Fibroblast of the aortic adventitia (primary cell): ENCODE results near the gene VAMP4. TPM values are rescaled to one million over a fixed set of nuclear protein-coding genes. Genes with fewer than 3 reads are reported as not detected.

ENCODE experiments used
- DNase-seq: peaks from one replicate; pipeline ENCODE4 v3.0.0-alpha.2; 2010; ENCODE audit warnings: low read depth
- H3K4me3 ChIP-seq: 2 replicates; pipeline ENCODE4 v1.5.1; 2011; ENCODE audit warnings: low read depth, mild to moderate bottlenecking, control low read depth, low read length, moderate library complexity
- CTCF ChIP-seq: IDR thresholded peaks from 2 replicates; pipeline ENCODE4 v1.5.1; 2011; ENCODE audit warnings: mild to moderate bottlenecking, low read length, control low read depth, inconsistent platforms; ENCODE audit not compliant: insufficient read depth
- total RNA-seq: library from RNA; depleted of rRNA; stranded (reverse); fragments of >200 nt; gene quantifications from 2 replicates; pipeline ENCODE4 v1.2.3, GENCODE V29; 2012; ENCODE audit warnings: low replicate concordance

Gene VAMP4
- total RNA-seq, 1 donor: 10.7 TPM

DNA sequence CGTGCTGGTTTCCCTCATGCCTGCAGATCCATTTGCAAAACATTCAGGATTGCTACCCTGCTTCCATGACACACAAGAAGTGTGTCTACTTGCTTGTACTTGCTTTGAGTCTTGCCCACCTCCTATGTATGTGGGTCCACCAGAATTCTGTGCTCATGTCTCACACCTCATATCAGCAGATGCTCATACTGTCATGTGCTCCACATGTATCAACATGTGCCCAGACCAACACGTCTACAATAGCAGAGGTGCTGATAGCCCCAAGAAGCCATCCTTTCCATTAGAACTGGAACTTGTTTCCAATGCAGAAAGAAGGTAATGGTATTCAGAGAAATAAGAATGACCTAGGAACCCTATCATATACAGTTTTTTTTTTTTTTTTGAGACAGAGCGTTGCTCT lies 61.5 kb downstream of the VAMP4 start:
- TF ChIP-seq CTCF: no peak
- no peak overlapping the region for H3K4me3 ChIP-seq

DNA sequence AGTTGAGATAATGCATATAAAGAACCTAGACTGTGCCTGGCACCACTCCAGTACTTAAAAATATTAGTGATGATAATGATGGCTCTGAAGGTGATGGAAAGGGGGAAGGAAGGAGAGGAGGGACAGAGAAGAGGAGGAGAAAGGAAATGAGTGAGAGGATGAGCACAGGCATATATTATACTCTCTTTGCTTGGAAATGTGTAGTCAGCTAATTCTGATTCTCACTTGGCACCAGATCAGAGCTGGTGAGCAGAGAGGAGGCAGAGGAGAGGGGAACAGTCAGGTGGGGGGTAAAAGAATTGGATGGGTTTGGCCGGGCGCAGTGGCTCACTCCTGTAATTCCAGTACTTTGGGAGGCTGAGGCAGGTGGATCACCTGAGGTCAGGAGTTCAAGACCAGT lies 65.0 kb downstream of the VAMP4 start:
- DNase-seq: no peak
- TF ChIP-seq CTCF: no peak
- H3K4me3 ChIP-seq: no peak overlapping the region

More for the DNA sequence above, 61.5 kb downstream of the VAMP4 start:
- DNase-seq: no peak

DNA sequence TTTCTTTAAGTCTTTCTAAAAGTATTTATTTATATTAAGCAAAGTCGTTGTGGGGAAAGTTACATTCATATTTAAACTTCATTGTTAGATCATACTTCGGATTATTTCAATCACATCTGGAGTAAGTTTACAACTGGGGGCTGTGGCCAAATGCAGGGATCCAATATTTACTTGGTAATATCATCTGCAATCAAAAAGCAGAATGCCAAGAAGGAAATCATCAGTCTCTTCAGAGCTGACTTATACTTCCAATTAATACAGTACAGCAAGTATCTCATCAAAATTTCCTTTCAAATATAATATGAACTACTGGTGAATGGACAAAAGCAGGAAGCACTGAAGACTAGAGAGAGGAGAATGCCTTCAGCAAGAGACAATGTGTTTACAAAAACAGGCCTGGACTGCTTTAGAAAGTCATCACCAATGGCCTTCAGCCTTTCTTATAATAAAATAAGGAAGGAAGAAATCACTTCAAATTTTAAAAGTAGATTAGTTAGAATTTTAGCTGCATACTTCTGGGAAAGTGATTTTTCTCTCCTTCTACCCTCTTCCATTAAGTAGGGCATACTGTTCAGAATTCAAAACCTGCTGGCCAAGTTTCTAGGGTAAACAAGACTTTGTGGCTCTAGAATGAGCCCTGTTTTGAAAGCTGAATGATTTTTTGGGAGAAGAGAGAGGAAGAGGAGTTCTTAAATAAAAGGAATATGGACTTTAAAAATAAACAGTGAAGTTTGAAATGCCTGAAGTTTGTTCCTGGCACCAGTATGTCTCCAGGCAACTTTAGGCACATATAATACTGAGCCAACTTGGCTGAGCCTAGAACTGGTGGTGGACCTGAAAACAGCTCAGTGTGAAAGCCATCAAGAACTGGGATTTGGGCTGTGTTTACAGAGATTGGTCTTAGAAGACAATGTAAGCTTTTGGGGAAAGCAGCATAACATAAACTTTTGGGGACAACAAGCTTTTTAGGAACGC lies 67.1 kb downstream of the VAMP4 start:
- H3K4me3 ChIP-seq: no peak overlapping the region
- TF ChIP-seq CTCF: no peak
- DNase-seq: no peak

DNA sequence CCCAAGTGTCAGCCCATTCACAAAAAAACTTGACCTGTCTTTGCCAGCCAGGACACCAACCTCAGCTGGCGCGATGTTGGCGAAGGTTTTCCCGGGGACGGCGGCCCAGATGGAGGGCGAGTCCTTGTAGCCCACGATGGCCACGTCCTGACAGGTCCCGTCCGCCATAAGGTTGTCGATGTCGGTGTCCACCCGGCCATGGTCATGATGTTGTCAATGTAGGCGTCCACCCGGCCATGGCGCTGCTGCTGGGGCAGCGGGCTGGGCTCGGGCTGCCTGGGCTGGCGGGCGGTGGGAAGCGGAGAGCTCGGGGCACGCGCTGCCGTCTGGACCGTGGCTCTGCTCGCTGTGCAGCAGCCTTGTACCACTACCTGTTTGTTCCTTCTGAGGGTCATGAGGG lies 71.1 kb downstream of the VAMP4 start:
- TF ChIP-seq CTCF: no peak
- no peak overlapping the region for H3K4me3 ChIP-seq
- DNase-seq: no peak

GRCh38 chr1:171668372-171668771 lies 73.5 kb downstream of the VAMP4 start:
- DNase-seq: no peak
- no peak for TF ChIP-seq CTCF

DNA sequence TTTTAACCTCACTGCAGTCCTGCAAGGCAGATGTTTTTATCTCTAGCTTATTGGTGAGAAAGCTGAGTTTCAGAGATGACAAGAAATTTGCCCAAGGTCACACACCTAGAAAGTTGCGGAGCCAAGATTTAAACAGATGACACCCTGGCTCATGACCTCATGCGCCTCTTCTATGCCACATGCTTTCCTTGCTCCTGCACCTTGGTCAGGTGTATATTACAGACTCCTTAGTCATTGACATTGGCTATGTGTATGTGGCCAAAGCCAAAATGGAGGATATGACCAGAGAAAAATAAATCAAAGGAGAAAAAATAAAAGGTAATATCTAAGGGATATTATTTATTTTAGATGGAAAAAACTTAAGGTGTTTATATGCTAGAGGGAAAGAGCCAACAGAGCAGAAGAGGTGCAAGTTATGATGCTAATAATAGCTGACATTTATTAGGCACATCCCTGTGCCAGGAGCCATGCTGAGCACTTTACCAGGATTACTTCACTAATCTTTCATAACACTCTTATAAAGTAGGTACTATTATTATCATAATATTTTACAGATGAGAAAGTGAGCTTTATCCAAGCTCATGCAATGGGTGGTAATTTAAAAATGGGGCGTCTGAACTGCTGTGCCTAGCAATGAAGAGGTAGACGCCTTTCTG lies 75.6 kb downstream of the VAMP4 start:
- no peak for TF ChIP-seq CTCF
- no peak for DNase-seq

More at GRCh38 chr1:171668372-171668771, 73.5 kb downstream of the VAMP4 start:
- no peak overlapping the region for H3K4me3 ChIP-seq

More for the DNA sequence above, 75.6 kb downstream of the VAMP4 start:
- H3K4me3 ChIP-seq: no peak overlapping the region
